Keratinocyte (primary cell): ENCODE measurements around the gene ATXN10. TPM values are rescaled to one million over a fixed set of nuclear protein-coding genes. Genes with fewer than 3 reads are reported as not detected.

Source experiments
- DNase-seq: peaks from one replicate; pipeline ENCODE4 v3.0.0-alpha.2; 2011; ENCODE audit warnings: low read depth, missing footprints, low spot score
- FAIRE-seq: peaks from 2 replicates; lab custom pipeline; 2011; peaks lifted over from hg19 to GRCh38; lab: Jason Lieb, UNC
- H2AFZ ChIP-seq: 2 replicates; pipeline ENCODE4 v1.6.0; 2012; ENCODE audit warnings: low read length, control low read depth, inconsistent platforms; ENCODE audit not compliant: control insufficient read depth
- H3K27ac ChIP-seq: 2 replicates; pipeline ENCODE4 v1.5.1; 2011; ENCODE audit warnings: low read length; ENCODE audit not compliant: control insufficient read depth, insufficient read depth
- H3K27me3 ChIP-seq: 3 replicates; pipeline ENCODE4 v1.6.0; 2011; ENCODE audit warnings: low read length; ENCODE audit not compliant: control insufficient read depth, insufficient read depth; ENCODE audit errors: extremely low read depth
- H3K36me3 ChIP-seq, 2 experiments: 2 replicates in 1 of 2; 3 replicates in 1 of 2; pipeline ENCODE4 v1.5.1; 2011; ENCODE audit warnings: low read length in 2 of 2, mild to moderate bottlenecking in 1 of 2; ENCODE audit not compliant: control insufficient read depth in 2 of 2, insufficient read depth in 2 of 2; ENCODE audit errors: extremely low read depth in 1 of 2
- H3K4me1 ChIP-seq: 3 replicates; pipeline ENCODE4 v1.5.1; 2011; ENCODE audit warnings: low read length; ENCODE audit not compliant: control insufficient read depth, insufficient read depth; ENCODE audit errors: extremely low read depth
- H3K4me2 ChIP-seq: 3 replicates; pipeline ENCODE4 v1.6.0; 2011; ENCODE audit warnings: low read depth, low read length; ENCODE audit not compliant: control insufficient read depth, insufficient read depth; ENCODE audit errors: extremely low read depth
- H3K4me3 ChIP-seq, 3 experiments: fragments of 200-600 bp in 1 of 3; sonication (generic) in 1 of 3; 2 replicates in 2 of 3; 3 replicates in 1 of 3; pipeline ENCODE4 v1.5.1; 2011 to 2016; ENCODE audit warnings: low read length in 3 of 3, mild to moderate bottlenecking in 3 of 3, control low read depth in 2 of 3, inconsistent platforms in 1 of 3, low read depth in 1 of 3, mixed read lengths in 1 of 3, mixed run types in 1 of 3, moderate library complexity in 1 of 3; ENCODE audit not compliant: control insufficient read depth in 2 of 3, insufficient read depth in 2 of 3; ENCODE audit errors: extremely low read depth in 1 of 3
- H3K79me2 ChIP-seq: 2 replicates; pipeline ENCODE4 v1.6.0; 2012; ENCODE audit warnings: low read length; ENCODE audit not compliant: control insufficient read depth, insufficient read depth
- H3K9ac ChIP-seq: 3 replicates; pipeline ENCODE4 v1.6.0; 2011; ENCODE audit warnings: low read length; ENCODE audit not compliant: control insufficient read depth, insufficient read depth; ENCODE audit errors: extremely low read depth
- H3K9me1 ChIP-seq: 3 replicates; pipeline ENCODE4 v1.6.0; 2011; ENCODE audit warnings: low read length; ENCODE audit not compliant: control insufficient read depth, insufficient read depth; ENCODE audit errors: extremely low read depth
- H3K9me3 ChIP-seq: 2 replicates; pipeline ENCODE4 v1.5.1; 2012; ENCODE audit warnings: low read depth, low read length; ENCODE audit not compliant: control insufficient read depth
- H4K20me1 ChIP-seq: 3 replicates; pipeline ENCODE4 v1.6.0; 2011; ENCODE audit warnings: low read length; ENCODE audit not compliant: control insufficient read depth, insufficient read depth; ENCODE audit errors: extremely low read depth
- EZH2 ChIP-seq: IDR thresholded peaks from one replicate; pipeline ENCODE4 v1.6.1; 2012; ENCODE audit warnings: inconsistent platforms, mild to moderate bottlenecking, low read length, moderate library complexity
- dilution Hi-C: fragments of 300-500 bp; cut with MboI; formaldehyde crosslinking; loops from one replicate; pipeline ENCODE4 v1.7.0; 2020; ENCODE audit warnings: low sequenced_read_pairs; ENCODE audit not compliant: extremely low pct_ligation_motif_present
- polyA plus RNA-seq, 5 experiments: library from polyadenylated mRNA; depleted of rRNA in 3 of 5; stranded (reverse) in 3 of 5; stranded (forward) in 1 of 5; unstranded in 1 of 5; fragments of >200 nt; gene quantifications; 1 replicate in 1 of 5; 2 replicates in 3 of 5; 3 replicates in 1 of 5; pipeline versions ENCODE4 v1.2.1 to v1.2.3, GENCODE V29; 2011 to 2012; ENCODE audit warnings: missing spikeins in 2 of 5, low read depth in 1 of 5, low replicate concordance in 1 of 5
- TF ChIP-seq, protein P1 (sequence below), 3 experiments: IDR thresholded peaks in 1 of 3; conservative IDR thresholded peaks in 1 of 3; optimal IDR thresholded peaks in 1 of 3; 2 replicates in 2 of 3; 3 replicates in 1 of 3; pipeline versions ENCODE3 to v1.5.1; 2011; ENCODE audit warnings: low read length in 3 of 3, mild to moderate bottlenecking in 3 of 3, moderate library complexity in 2 of 3, control low read depth in 1 of 3, inconsistent platforms in 1 of 3; ENCODE audit not compliant: insufficient read depth in 2 of 3; ENCODE audit errors: extremely low read depth in 1 of 3

Gene ATXN10
- polyA plus RNA-seq, 1 donor (not counting 4 experiments of a cell fraction or from before 2014, with no cell fraction given): 276 TPM

- no peak overlapping the region for H3K4me3 ChIP-seq
- peaks cover 4 to 6% of the 10 kb centered on the region in 2 experiments for H3K36me3 ChIP-seq
- H3K9ac ChIP-seq: no peak overlapping the region
- dilution Hi-C loops: no loop called here
- H3K4me1 ChIP-seq: peaks cover 21% of the 10 kb centered on the region
- H3K27me3 ChIP-seq: no peaks in the 10 kb centered on the region
- H3K4me2 ChIP-seq: peak overlapping the region; percentile 12
- no peaks in the 10 kb centered on the region for H3K79me2 ChIP-seq
- peak; percentile 9 for FAIRE-seq
- no peak for DNase-seq
- no peak overlapping the region for H2AFZ ChIP-seq
- TF ChIP-seq, protein P1, sequence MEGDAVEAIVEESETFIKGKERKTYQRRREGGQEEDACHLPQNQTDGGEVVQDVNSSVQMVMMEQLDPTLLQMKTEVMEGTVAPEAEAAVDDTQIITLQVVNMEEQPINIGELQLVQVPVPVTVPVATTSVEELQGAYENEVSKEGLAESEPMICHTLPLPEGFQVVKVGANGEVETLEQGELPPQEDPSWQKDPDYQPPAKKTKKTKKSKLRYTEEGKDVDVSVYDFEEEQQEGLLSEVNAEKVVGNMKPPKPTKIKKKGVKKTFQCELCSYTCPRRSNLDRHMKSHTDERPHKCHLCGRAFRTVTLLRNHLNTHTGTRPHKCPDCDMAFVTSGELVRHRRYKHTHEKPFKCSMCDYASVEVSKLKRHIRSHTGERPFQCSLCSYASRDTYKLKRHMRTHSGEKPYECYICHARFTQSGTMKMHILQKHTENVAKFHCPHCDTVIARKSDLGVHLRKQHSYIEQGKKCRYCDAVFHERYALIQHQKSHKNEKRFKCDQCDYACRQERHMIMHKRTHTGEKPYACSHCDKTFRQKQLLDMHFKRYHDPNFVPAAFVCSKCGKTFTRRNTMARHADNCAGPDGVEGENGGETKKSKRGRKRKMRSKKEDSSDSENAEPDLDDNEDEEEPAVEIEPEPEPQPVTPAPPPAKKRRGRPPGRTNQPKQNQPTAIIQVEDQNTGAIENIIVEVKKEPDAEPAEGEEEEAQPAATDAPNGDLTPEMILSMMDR (optimal IDR thresholded peaks at IDR 0.05 in 1 of 3, IDR thresholded peaks at IDR 0.05 in 1 of 3, conservative IDR thresholded peaks at IDR 0.05 in 1 of 3; ENCODE audit: extremely low read depth in 1 of 3, insufficient read depth in 2 of 3, low read length in 3 of 3): no peak
- no peak for TF ChIP-seq EZH2
- no peak overlapping the region for H3K27ac ChIP-seq
- no peaks in the 10 kb centered on the region for H4K20me1 ChIP-seq
- H3K9me1 ChIP-seq: no peaks in the 10 kb centered on the region
- H3K9me3 ChIP-seq: no peaks in the 10 kb centered on the region
These were observed 146.9 kb downstream of the ATXN10 start for GRCh38 chr22:45818424-45819085.

GRCh38 chr22:45819305-45819704, 147.7 kb downstream of the ATXN10 start:
- Histone ChIP-seq H3K4me2 (no peak overlapping the region), H4K20me1 (no peaks in the 10 kb centered on the region), H3K9me1 (no peaks in the 10 kb centered on the region), H3K4me1 (peaks cover 21% of the 10 kb centered on the region), H3K36me3 (peaks cover 5 to 6% of the 10 kb centered on the region in 2 experiments), H3K27ac (no peak overlapping the region), H3K27me3 (no peaks in the 10 kb centered on the region), H2AFZ (no peak overlapping the region), H3K79me2 (no peaks in the 10 kb centered on the region), H3K9ac (no peak overlapping the region), H3K4me3 (no peak overlapping the region), H3K9me3 (no peaks in the 10 kb centered on the region)
- dilution Hi-C loops: no loop called here
- DNase-seq (no peak), FAIRE-seq (peak; percentile 17)
- no peak for TF ChIP-seq EZH2
- TF ChIP-seq, protein P1 (optimal IDR thresholded peaks at IDR 0.05 in 1 of 3, IDR thresholded peaks at IDR 0.05 in 1 of 3, conservative IDR thresholded peaks at IDR 0.05 in 1 of 3; ENCODE audit: extremely low read depth in 1 of 3, insufficient read depth in 2 of 3, low read length in 3 of 3): no peak
